ENCODE results near the gene GJB3. TPM values are rescaled to one million over a fixed set of nuclear protein-coding genes. Genes with fewer than 3 reads are reported as not detected.

Gene GJB3
- total and polyA plus RNA-seq, 9 of the 15 experiments (the other 6 are each of a cell fraction or from before 2014, with no cell fraction given) = not detected

- TF ChIP-seq SAFB (IDR thresholded peaks at IDR 0.05; ENCODE audit: borderline replicate concordance, low read depth, low read length) (no peak), NR2C2 (CRISPR knock-in tag; IDR thresholded peaks at IDR 0.05) (no peak), NR2C2 (tag; IDR thresholded peaks at IDR 0.05) (no peak), ZNF318 (IDR thresholded peaks at IDR 0.05; ENCODE audit: borderline replicate concordance in 1 of 2, low read depth in 1 of 2) (no peak)
Measured at GRCh38 chr1:34770891-34771504, 10.0 kb upstream of the GJB3 start (continued).

Measured in K562 (cell line).